Astrocyte of the cerebellum (primary cell): Measurements from ENCODE around the gene DPYD.

Experiments
- DNase-seq: peaks from one replicate; pipeline ENCODE4 v3.0.0-alpha.2; 2011; ENCODE audit warnings: low read depth
- H3K4me3 ChIP-seq: 2 replicates; pipeline ENCODE4 v1.5.1; 2011; ENCODE audit warnings: mild to moderate bottlenecking, low read depth, low read length, moderate library complexity
- in situ Hi-C: cut with HindIII; loops from 2 replicates; pipeline ENCODE4 v1.10.0; 2017; ENCODE audit warnings: low sequenced_read_pairs
- TF ChIP-seq, protein P1 (sequence below): IDR thresholded peaks from 2 replicates; pipeline ENCODE4 v1.5.1; 2012; ENCODE audit warnings: low read length, low read depth, moderate library complexity, mild to moderate bottlenecking; ENCODE audit errors: missing control alignments

DPYD gene

DNA sequence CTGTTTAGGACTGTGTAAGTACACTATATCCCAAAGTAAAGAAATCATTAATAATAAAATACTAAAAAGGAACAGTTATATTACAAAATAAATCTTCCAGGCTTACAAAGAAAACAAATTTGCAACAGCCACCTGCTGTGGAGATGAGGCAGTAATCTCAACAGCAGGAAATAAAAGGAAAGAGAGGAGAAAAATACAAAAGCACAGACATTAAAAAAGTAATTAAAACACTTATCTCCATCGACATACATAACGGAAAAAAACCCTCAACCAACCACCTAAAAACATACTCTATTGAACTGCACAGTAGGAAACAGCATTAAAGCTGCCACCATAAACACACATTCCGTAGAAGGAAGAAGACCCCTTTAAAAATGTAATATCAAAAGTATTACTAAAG is 317.6 kb downstream of the DPYD start:
- H3K4me3 ChIP-seq: no peak overlapping the region
- in situ Hi-C loops: no loop called here
- TF ChIP-seq, protein P1, sequence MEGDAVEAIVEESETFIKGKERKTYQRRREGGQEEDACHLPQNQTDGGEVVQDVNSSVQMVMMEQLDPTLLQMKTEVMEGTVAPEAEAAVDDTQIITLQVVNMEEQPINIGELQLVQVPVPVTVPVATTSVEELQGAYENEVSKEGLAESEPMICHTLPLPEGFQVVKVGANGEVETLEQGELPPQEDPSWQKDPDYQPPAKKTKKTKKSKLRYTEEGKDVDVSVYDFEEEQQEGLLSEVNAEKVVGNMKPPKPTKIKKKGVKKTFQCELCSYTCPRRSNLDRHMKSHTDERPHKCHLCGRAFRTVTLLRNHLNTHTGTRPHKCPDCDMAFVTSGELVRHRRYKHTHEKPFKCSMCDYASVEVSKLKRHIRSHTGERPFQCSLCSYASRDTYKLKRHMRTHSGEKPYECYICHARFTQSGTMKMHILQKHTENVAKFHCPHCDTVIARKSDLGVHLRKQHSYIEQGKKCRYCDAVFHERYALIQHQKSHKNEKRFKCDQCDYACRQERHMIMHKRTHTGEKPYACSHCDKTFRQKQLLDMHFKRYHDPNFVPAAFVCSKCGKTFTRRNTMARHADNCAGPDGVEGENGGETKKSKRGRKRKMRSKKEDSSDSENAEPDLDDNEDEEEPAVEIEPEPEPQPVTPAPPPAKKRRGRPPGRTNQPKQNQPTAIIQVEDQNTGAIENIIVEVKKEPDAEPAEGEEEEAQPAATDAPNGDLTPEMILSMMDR: no peak
- no peak for DNase-seq

DNA sequence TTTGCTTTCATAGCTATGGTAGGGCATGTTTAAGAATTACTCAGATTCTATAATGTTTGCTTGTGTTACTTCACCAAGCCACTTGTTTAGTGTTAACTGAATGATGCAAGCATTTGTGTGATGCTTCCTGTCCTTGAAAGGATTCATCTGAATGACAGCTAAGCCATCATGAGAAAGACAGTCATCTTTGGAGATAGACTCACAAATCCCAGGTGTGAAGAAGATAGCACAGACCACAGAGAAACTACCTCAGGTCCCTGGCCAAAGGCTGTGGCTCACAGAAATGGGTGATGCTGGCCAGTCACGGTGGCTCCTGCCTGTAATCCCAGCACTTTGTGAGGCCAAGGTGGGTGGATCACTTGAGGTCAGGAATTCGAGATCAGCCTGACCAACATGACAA is 321.4 kb downstream of the DPYD start:
- TF ChIP-seq, protein P1: no peak
- in situ Hi-C loops: no loop called here
- H3K4me3 ChIP-seq: no peak overlapping the region
- no peak for DNase-seq

DNA sequence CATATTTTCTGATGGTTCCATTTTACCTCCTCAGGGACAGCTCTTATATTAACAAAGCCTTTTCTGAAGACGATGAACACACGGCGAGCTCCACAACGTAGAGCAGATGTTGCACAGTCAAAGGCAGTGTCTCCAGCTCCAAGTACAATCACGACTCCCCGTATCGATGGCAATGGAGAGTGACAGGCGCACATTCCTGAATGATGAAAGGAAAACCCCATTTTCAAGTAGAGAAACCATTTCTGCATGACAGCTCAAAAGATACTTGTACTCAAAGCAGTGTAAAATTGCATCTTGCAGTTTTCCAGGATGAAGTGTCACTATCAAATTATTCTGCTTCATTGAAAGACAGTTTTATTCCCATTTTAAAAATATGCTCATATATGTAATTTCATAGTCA is 327.6 kb downstream of the DPYD start:
- in situ Hi-C loops: no loop called here
- H3K4me3 ChIP-seq: no peak overlapping the region
- no peak for DNase-seq
- TF ChIP-seq, protein P1: no peak

DNA sequence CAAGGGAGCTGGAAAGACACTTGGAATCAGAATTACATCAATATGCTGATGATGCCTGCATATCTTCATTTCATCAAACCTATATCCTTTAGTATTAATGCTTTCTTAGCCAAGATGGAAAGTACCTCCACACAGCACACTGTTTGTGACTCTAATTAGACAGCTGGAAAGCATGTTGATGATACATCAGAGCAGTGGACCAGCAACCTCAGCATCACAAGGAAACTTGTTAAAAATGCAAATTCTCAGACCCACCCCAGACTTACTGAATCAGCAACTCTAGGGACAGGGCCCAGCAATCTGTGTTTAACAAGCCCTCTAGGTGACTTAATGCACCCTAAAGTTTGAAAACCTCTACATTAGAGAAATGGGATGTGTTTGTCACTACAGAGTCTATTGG is 332.1 kb downstream of the DPYD start:
- in situ Hi-C loops: no loop called here

DNA sequence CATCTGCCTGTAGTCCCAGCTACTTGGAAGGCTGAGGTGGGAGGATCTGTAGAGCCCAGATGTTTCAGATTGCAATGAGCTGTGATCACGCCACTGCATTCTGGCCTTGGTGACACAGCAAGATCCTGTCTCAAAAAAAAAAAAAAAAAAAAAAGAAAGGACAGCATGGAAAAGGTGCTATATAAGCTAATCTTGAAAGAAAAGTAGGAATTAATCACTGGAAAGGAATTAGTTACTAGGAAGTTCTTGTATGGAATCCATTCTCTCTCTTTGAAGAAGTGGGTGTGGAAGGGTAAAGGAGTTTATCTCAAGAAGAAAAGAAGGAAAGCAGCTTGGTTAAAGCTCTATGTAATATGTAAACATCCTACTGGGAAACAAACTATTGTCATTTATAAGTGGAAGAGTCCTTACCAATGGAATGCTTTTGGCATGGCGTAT is 339.2 kb downstream of the DPYD start:
- H3K4me3 ChIP-seq: no peak overlapping the region
- TF ChIP-seq, protein P1: no peak
- in situ Hi-C loops: no loop called here
- DNase-seq: no peak

More for the DNA sequence above, 332.1 kb downstream of the DPYD start:
- no peak overlapping the region for H3K4me3 ChIP-seq
- TF ChIP-seq, protein P1: no peak
- DNase-seq: no peak

DNA sequence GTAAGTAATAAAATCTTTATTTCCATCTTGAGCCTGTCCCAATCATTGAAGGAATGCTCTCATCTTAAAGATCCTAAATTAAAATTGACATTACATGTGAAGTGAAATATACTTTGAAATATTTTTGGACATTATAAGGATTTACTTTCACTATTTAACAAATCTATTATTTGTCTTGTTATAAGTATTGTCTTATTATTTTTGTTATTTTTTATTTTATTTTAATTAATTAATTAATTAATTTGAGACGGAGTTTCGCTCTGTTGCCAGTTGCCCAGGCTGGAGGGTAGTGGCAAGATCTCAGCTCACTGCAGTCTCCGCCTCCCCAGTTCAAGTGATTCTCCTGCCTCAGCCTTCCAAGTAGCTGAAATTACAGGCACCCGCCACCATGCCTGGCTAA is 343.2 kb downstream of the DPYD start:
- TF ChIP-seq, protein P1: no peak
- in situ Hi-C loops: no loop called here
- no peak for DNase-seq
- H3K4me3 ChIP-seq: no peak overlapping the region

DNA sequence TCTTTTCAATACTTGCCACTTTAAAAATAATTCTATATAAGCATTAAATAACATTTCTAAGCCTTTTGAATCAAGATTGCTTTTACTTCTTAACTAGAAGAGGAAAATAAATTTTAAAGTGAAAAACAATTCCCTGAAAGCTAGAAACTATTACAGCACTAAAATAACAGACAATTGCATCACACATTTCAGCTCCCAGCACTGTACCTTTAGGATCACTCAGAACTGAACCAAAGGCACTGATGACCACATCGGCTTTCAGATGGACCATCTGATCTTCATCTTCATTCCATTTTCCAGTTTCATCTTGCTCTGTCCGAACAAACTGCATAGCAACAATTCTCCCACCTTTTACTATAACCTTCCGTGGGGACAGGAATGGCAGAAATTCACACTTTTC is 347.3 kb downstream of the DPYD start:
- no peak for DNase-seq
- TF ChIP-seq, protein P1: no peak
- in situ Hi-C loops: no loop called here

More for the DNA sequence above, 347.3 kb downstream of the DPYD start:
- no peak overlapping the region for H3K4me3 ChIP-seq
